Sigmoid colon (tissue), 4 donors: Measurements from ENCODE around the gene PLEKHA7.

Experiments
- CTCF ChIP-seq, 4 experiments: fragments of 450-650 bp in 3 of 4; fragments of 200-600 bp in 1 of 4; IDR thresholded peaks; one replicate each; pipeline ENCODE4 v1.5.1; 2016 to 2019; ENCODE audit warnings: antibody characterized with exemption in 4 of 4, mild to moderate bottlenecking in 3 of 4, moderate library complexity in 2 of 4
- EP300 ChIP-seq, 4 donors: sonication (generic); formaldehyde crosslinking; IDR thresholded peaks; one replicate each; pipeline ENCODE4 v1.6.1; 2017; ENCODE audit warnings: antibody characterized with exemption in 4 of 4
- POLR2A ChIP-seq, 2 donors: fragments of 450-650 bp; IDR thresholded peaks; one replicate each; pipeline ENCODE4 v1.6.1; 2016; ENCODE audit warnings: antibody characterized with exemption in 2 of 2, mild to moderate bottlenecking in 2 of 2, moderate library complexity in 2 of 2
- POLR2AphosphoS5 ChIP-seq, 4 donors: sonication (generic); formaldehyde crosslinking; IDR thresholded peaks; one replicate each; pipeline ENCODE4 v1.6.1; 2017; ENCODE audit warnings: antibody characterized with exemption in 4 of 4

- no peak for TF ChIP-seq CTCF (IDR thresholded peaks at IDR 0.05)
- TF ChIP-seq POLR2A (IDR thresholded peaks at IDR 0.05), result no peak
- TF ChIP-seq POLR2AphosphoS5 (IDR thresholded peaks at IDR 0.05), result no peak
- TF ChIP-seq EP300 (IDR thresholded peaks at IDR 0.05), result no peak
Measured at GRCh38 chr11:17005646-17006045, 8.6 kb downstream of the PLEKHA7 start.
